ENCODE measurements around the gene PABPN1L. TPM values are rescaled to one million over a fixed set of nuclear protein-coding genes. Genes with fewer than 3 reads are reported as not detected.

The PABPN1L gene
- total RNA-seq, 1 experiment from 2014 or later: not detected

DNA sequence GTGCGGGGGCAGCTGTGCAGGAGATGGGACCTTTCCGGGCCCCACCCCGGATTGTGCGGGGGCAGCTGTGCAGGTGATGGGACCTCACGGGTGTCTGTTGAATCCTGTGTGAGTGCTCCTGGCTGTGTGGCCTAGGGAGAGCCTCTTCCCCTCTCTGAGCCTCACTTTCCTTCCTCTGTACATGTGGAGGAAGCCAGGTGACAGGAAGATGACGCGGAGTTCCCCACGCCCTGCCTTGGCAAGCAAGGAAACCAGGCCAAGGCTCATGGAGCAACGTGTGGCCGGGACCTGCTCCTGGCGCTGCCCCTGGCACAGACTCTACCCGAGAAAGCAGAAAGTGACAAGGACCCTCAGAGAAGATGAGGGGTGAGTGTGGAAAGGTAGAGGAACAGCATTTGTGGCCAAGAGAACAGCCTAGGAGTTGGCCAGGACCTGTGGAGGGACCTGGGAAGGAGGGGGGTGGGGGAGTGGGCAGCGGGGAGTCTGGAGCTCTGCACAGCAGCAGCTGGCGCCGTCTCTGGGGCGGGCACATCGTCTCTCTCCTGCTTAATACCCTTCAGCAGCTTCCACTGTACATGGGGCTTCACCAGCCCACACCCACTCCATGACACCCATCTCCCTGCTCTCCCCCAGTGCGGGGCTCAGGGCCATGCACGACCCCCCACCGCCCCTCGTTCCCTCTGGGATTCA, 38.4 kb upstream of the PABPN1L start:
- TF ChIP-seq, protein P1, sequence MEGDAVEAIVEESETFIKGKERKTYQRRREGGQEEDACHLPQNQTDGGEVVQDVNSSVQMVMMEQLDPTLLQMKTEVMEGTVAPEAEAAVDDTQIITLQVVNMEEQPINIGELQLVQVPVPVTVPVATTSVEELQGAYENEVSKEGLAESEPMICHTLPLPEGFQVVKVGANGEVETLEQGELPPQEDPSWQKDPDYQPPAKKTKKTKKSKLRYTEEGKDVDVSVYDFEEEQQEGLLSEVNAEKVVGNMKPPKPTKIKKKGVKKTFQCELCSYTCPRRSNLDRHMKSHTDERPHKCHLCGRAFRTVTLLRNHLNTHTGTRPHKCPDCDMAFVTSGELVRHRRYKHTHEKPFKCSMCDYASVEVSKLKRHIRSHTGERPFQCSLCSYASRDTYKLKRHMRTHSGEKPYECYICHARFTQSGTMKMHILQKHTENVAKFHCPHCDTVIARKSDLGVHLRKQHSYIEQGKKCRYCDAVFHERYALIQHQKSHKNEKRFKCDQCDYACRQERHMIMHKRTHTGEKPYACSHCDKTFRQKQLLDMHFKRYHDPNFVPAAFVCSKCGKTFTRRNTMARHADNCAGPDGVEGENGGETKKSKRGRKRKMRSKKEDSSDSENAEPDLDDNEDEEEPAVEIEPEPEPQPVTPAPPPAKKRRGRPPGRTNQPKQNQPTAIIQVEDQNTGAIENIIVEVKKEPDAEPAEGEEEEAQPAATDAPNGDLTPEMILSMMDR (IDR thresholded peaks at IDR 0.05; ENCODE audit: unreplicated experiment): no peak
- Mint-ChIP-seq H3K4me3 (ENCODE audit: low read depth, unreplicated experiment) (no peak overlapping the region), H3K27me3 (ENCODE audit: unreplicated experiment) (peaks cover 65% of the 10 kb centered on the region), H3K27ac (ENCODE audit: unreplicated experiment) (no peak overlapping the region), H3K9me3 (ENCODE audit: low read depth, unreplicated experiment) (no peaks in the 10 kb centered on the region), H3K36me3 (ENCODE audit: insufficient read depth, unreplicated experiment) (peaks cover 4% of the 10 kb centered on the region), H3K4me1 (ENCODE audit: low read depth, unreplicated experiment) (no peaks in the 10 kb centered on the region)
- CTCF ChIA-PET: interaction anchor here (0.6 kb wide), 2 partner anchors 185 to 441 kb away, joined by 5 read pairs; no protein-coding TSS in a partner anchor
- no peak for DNase-seq
- intact Hi-C loops (cut with micrococcal nuclease; ENCODE audit: unreplicated experiment): no loop called here
- no TSS peak for BruUV-seq (replicated peaks)

DNA sequence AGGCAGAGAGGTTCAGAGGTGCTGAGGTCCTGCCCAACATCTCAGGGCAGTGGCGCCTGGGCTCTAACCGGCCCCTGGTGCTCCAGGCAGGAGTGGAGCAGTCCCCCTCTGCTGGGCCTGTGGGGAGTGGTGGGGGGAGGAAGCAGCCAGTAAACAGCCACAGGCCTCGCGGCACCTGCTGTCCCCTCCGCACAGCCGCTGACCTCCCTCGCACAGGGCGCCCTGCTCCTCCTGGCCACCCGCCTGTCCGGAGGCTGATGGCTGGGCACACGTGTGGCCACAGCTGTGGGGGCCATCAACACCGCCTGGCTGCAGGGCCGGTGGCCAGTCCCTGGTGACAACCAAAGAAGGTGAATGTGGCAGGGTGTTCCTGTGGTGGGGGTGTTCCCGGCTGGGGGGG, 36.8 kb upstream of the PABPN1L start:
- no peaks in the 10 kb centered on the region for H3K4me1 Mint-ChIP-seq (ENCODE audit: low read depth, unreplicated experiment)
- H3K4me3 Mint-ChIP-seq (ENCODE audit: low read depth, unreplicated experiment): no peak overlapping the region
- peaks cover 75% of the 10 kb centered on the region for H3K27me3 Mint-ChIP-seq (ENCODE audit: unreplicated experiment)
- no peak overlapping the region for H3K27ac Mint-ChIP-seq (ENCODE audit: unreplicated experiment)
- intact Hi-C loops (cut with micrococcal nuclease; ENCODE audit: unreplicated experiment): no loop called here
- no peaks in the 10 kb centered on the region for H3K9me3 Mint-ChIP-seq (ENCODE audit: low read depth, unreplicated experiment)
- no TSS peak for BruUV-seq (replicated peaks)
- CTCF ChIA-PET: interaction anchor here (0.7 kb wide), 1 partner anchor 83 kb away, joined by 3 read pairs; no protein-coding TSS in a partner anchor
- DNase-seq: no peak
- peaks cover 4% of the 10 kb centered on the region for H3K36me3 Mint-ChIP-seq (ENCODE audit: insufficient read depth, unreplicated experiment)
- TF ChIP-seq, protein P1 (IDR thresholded peaks at IDR 0.05; ENCODE audit: unreplicated experiment): no peak

DNA sequence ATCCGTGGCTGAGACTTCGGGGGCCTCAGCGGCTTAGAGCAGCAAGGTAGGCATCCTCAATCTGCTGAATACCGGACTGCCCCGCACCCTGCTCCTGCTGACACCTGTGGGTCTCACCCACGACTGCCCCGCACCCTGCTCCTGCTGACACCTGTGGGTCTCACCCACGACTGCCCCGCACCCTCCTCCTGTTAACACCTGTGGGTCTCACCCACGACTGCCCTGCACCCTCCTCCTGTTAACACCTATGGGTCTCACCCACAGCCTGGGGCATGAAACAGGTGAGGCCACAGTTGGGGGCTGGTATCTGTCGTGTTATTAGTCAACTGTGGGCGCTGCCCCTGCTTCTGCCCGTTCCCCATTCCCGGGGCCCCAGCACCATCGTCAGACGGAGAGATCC, 36.3 kb upstream of the PABPN1L start:
- H3K4me3 Mint-ChIP-seq (ENCODE audit: low read depth, unreplicated experiment): no peak overlapping the region
- DNase-seq: no peak
- intact Hi-C loops (cut with micrococcal nuclease; ENCODE audit: unreplicated experiment): no loop called here
- TF ChIP-seq, protein P1 (IDR thresholded peaks at IDR 0.05; ENCODE audit: unreplicated experiment): no peak
- peaks cover 4% of the 10 kb centered on the region for H3K36me3 Mint-ChIP-seq (ENCODE audit: insufficient read depth, unreplicated experiment)
- peaks cover 80% of the 10 kb centered on the region for H3K27me3 Mint-ChIP-seq (ENCODE audit: unreplicated experiment)
- H3K9me3 Mint-ChIP-seq (ENCODE audit: low read depth, unreplicated experiment): no peaks in the 10 kb centered on the region
- no TSS peak for BruUV-seq (replicated peaks)
- H3K27ac Mint-ChIP-seq (ENCODE audit: unreplicated experiment): no peak overlapping the region
- CTCF ChIA-PET: no interaction called here
- H3K4me1 Mint-ChIP-seq (ENCODE audit: low read depth, unreplicated experiment): no peaks in the 10 kb centered on the region

DNA sequence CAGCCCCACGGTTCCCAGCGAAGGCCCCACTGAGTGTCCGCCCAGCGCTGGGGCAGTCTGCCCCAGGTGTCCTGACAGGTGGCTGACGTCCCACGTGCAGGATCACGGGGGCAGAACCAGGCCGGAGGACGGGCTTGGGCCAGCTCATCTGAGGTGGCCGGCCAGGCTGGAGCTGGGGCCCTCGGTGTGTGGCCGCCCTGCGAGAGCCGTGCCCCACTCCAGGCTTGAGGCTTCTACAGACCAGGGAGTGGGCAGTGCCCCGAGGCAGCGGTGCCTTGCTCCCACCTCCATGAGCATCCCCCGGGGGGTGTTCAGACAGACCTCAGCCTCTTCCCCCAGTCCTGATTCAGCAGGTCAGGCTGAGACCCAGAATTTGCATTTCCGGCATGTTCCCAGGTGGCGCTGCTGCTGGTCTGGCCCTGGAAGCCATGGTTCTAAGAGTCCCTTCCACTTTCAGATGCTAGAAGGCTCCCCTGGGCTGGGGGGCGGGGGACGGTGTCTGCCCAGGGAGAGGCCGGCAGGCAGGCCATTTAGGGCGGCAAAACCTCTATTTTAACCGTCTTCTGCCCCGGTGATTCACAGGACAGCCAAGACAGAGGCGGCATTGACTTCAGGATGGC, 35.4 kb upstream of the PABPN1L start:
- no peaks in the 10 kb centered on the region for H3K4me1 Mint-ChIP-seq (ENCODE audit: low read depth, unreplicated experiment)
- H3K9me3 Mint-ChIP-seq (ENCODE audit: low read depth, unreplicated experiment): no peaks in the 10 kb centered on the region
- BruUV-seq (replicated peaks): no TSS peak
- CTCF ChIA-PET: interaction anchor here (1.2 kb wide), 1 partner anchor 151 kb away, joined by 3 read pairs; no protein-coding TSS in a partner anchor
- intact Hi-C loops (cut with micrococcal nuclease; ENCODE audit: unreplicated experiment): no loop called here
- TF ChIP-seq, protein P1 (IDR thresholded peaks at IDR 0.05; ENCODE audit: unreplicated experiment): no peak
- H3K27me3 Mint-ChIP-seq (ENCODE audit: unreplicated experiment): peaks cover 86% of the 10 kb centered on the region
- DNase-seq: peak; percentile 49
- H3K27ac Mint-ChIP-seq (ENCODE audit: unreplicated experiment): no peak overlapping the region
- peaks cover 4% of the 10 kb centered on the region for H3K36me3 Mint-ChIP-seq (ENCODE audit: insufficient read depth, unreplicated experiment)
- no peak overlapping the region for H3K4me3 Mint-ChIP-seq (ENCODE audit: low read depth, unreplicated experiment)
